CD4-positive, alpha-beta T cell treated with Interleukin-10 for 1 hour (primary cell): ENCODE measurements around the gene STAT5A.
A peak's percentile ranks its signal among the peaks of the same experiment; 100 is the strongest.
"Not testable (repeated sequence)": the region's sequence is repeated elsewhere in the genome, so short reads cannot be mapped to it uniquely, and the experiment has no call there.

Experiments used
- DNase-seq: peaks from one replicate; pipeline ENCODE4 v3.0.0-alpha.2; 2020

Gene STAT5A

DNA sequence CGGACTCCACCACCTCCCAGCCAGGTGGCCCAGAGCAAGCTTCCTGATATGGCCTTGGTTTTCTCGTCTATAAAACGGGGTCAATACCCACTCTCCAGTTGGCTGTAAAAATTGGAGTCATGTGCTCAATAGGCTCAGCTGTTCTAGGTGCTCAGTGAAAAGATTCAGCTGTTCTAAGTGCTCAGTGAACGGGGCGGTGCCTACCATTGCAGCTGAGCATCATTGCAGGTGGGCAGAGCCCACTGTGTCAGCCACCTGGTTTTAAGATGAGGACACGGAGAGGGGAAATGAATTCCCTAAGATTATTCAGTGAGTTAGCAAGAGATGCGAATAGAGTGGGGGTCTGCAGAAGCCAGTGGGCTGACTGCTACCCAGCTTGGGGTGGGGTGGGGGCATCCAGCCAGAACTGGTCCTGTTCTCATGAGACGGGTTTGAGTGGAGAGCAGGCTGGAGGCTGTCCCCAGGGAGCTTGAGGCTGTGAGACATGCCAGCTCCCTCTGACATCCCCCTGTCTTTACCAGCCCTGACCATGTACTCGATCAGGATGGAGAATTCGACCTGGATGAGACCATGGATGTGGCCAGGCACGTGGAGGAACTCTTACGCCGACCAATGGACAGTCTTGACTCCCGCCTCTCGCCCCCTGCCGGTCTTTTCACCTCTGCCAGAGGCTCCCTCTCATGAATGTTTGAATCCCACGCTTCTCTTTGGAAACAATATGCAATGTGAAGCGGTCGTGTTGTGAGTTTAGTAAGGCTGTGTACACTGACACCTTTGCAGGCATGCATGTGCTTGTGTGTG, 21.9 kb downstream of the STAT5A start:
- no peak for DNase-seq

DNA sequence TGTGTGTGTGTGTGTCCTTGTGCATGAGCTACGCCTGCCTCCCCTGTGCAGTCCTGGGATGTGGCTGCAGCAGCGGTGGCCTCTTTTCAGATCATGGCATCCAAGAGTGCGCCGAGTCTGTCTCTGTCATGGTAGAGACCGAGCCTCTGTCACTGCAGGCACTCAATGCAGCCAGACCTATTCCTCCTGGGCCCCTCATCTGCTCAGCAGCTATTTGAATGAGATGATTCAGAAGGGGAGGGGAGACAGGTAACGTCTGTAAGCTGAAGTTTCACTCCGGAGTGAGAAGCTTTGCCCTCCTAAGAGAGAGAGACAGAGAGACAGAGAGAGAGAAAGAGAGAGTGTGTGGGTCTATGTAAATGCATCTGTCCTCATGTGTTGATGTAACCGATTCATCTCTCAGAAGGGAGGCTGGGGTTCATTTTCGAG, 22.5 kb downstream of the STAT5A start:
- no peak for DNase-seq

DNA sequence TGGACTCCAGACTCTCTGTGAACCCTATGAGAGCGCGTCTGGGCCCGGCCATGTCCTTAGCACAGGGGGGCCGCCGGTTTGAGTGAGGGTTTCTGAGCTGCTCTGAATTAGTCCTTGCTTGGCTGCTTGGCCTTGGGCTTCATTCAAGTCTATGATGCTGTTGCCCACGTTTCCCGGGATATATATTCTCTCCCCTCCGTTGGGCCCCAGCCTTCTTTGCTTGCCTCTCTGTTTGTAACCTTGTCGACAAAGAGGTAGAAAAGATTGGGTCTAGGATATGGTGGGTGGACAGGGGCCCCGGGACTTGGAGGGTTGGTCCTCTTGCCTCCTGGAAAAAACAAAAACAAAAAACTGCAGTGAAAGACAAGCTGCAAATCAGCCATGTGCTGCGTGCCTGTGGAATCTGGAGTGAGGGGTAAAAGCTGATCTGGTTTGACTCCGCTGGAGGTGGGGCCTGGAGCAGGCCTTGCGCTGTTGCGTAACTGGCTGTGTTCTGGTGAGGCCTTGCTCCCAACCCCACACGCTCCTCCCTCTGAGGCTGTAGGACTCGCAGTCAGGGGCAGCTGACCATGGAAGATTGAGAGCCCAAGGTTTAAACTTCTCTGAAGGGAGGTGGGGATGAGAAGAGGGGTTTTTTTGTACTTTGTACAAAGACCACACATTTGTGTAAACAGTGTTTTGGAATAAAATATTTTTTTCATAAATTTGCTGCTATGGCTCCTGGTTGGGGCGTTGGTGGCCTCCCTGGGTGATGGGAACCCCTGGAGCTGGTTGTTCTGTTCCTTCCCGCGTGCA, 23.1 kb downstream of the STAT5A start:
- DNase-seq, result no peak

DNA sequence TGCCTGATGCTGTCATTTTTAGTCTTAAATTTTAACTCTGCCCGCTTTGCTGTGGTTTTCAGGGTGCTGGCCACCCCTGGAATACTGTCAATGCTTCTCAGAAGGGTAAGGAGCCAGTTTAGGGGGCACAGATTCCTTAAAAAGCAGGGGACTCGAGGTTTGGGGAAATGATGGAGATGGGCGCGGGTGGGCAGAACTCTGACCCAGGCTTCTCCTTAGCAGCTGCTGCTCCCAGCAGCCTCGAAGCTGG, 23.7 kb downstream of the STAT5A start:
- DNase-seq, result no peak

DNA sequence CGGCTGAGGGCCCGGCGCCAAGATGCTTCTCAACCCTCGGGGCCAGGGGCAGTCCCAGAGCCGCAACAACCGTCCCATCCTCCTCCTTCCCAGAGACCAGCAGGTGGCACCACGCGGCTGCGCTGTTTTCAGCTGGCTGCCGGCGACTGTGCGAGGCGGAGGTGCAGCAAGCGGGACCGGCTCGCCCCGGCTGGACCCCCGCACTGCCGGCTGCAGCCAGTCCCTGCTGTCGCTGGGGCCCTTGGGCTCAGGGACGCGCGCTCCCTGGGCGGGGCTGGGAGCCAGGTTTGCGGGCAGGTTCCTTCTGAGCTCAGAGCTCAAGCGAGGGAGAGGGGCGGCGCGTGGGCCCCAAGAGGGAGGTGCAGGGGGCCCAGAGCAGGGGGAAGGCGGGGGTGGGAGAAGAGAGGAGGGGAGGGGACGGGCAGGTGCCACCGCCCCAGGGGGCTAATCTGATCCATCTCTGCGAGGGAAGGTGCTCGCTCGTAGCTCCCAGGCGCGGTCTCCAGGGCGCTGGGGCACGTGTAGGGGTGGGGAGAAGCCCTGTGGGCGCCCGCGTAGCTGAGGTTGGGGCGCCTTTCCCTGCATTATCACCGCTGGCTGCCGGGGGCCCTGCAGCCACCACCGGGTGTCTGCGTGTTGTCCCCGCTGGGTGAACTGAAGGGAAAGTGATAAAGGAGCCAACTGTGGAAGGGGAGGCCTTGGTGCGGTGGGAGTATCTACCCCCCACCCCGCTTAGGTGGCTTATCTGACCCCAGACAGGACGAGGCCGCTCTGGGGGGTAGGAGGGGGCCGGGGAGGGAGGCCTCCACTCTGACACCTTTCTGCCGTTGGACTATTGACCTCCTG, 24.2 kb downstream of the STAT5A start:
- DNase-seq, result peak; percentile 80

DNA sequence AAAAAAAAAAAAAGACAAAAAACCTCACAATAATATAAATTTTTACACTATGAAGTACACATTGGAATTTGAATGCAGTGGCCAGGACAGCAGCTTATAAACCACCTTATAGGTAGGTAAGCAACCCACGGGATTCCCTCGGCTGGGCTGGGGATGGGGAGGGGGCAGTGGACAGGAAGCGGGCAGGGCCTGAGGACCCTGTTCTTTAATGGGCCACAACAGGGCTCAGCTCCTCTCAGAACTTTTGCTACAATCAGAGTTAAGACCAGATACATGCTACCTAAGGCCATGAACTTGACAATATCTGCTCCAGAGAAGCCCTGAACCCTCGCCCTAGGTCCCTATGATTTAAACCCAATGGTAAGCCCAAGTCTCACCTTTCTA, 25.1 kb downstream of the STAT5A start:
- no peak for DNase-seq

DNA sequence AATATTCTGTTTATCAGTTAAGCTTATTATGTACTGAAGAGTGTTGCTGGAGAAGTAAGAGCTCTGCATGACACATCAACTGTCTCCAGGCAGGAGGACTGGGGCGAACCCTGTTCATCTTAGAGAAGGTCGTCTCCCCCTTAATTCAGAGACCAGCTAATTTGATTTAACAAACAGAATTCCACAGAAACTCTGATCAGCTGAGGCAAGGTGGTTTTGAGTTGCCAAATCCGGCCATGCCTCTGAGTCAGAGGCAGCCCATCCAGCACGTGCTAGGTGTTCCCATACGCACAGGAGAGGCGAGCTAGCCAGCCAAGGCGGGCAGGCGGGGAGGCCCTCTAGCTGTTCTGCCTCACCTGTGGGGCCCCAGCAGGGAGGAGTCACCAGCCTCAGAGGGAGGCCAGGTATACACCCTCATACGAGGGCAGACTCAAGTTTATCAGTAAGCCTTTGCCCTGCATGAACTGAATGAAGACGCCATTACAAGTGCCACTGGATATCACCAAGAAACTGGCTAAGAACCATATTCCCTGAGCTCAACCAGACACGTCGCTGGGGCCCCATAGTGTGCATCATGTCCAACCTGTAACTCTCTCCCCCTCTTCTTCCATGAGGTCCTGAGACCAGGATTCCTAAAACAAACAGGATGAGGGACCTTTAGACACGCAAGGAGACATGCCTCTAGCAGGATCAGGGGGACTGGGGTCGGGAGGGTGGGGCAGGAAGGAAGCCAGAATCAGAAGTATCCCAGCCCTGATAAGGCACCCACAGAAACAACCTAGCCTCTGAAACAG, 25.7 kb downstream of the STAT5A start:
- peak; percentile 28 for DNase-seq

DNA sequence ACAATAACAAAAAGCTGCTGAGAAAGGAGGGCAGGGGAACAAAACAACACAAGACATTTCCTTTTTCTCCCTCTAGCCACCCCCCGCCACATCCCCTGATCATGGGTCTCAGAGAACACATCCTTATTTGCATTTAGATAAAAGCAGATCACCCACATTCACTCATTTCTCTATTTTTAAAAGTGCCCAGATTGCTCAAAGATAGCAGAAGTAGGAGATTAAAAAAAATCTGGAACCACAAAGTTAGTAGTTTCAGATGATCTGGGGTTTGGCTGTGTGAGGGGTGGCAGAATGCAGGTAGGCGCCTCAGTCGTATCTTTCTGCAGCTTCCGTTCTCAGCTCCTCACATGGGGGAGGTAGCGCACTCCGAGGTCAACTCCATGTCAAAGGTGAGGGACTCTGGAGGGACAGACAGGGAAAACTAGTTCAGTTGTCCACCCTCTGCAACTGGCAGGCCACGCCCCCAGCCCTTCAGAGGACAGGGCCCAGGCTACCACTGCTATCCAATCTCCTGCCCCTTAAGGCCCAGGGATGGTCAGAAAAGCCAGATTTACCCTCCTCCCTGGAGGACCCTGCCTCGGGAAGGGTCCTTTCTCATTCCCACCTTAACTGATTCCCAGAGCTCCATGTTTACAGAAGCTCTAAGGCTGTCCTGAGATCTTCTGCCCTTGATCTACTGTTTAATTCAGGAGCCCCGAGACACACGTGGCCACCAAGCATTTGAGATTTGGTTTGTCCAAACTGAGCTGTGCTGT, 27.3 kb downstream of the STAT5A start:
- peak; percentile 35 for DNase-seq

DNA sequence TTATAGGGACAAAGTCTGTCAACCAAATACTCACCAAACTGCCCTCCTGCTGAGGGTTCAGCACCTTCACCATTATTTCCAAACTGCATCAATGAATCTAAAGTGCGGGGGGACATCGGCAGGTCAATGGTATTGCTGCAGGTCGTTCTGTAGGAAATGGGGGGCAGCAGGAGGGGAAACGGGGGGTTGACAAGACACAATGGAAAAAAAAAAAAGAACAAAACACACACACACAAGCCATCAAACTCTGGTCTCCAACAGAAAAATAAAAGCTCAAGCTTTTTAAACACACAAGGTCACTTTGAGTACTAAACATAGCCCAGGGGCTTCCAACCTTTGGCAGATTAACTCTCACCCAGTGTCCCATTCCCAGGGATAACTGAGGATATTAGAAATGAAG, 28.5 kb downstream of the STAT5A start:
- DNase-seq, result no peak

DNA sequence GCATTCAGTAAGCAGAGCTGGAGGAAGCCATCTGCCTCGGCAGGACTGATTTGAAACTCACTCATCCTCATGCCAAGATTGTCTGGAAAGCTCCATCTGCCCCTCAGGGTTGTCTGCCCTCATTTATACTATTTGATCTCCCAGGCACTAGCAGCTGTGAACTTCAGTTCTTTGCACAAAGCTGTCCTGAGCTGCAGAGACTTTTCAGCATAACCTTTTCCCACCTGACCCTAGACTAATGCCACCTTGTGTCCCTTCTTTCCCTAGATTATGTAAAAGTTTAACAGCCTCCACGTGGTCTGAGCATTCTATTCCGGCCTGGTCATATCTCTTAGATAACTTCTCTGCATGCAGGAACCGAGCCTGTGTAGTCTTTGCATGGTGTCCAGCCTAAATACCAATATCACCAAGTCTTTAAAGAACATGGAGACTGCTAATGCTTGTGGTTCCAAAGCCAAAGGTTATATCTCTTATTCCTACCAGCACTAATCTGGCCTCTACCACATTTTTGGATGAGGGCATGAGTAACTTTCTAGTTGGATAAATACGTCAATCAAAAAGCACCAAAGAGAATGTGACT, 29.1 kb downstream of the STAT5A start:
- DNase-seq, result no peak

DNA sequence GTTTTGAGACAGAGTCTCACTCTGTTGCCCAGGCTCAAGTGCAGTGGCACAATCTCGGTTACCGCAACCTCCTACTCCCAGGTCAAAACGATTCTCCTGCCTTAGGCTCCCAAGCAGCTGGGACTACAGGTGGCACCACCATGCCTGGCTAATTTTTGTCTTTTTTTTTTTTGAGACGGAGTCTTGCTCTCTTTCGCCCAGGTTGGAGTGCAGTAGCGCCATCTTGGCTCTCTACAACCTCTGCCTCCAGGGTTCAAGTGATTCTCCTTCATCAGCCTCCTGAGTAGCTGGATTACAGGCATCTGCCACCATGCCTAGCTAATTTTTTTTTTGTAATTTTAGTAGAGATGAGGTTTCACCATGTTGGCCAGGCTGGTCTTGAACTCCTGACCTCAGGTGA, 29.7 kb downstream of the STAT5A start:
- DNase-seq, result not testable (repeated sequence)

DNA sequence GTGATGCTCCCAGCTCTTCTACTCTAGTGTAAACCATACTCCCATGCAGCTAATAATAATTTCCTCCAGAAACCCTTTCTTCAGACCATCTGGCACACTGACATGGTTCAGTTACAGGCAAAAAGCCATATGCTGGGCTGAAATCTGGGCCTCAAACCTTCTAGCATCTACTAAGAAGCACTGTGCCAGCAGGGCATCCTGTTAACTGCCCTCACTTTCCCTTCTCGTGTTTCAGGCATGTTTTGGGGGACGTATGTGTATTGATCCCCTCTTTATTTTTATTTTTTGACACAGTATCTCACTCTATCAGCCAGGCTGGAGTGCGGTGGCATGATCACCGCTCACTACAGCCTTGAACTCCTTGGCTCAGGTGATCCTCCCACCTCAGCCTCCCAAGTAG, 33.3 kb downstream of the STAT5A start:
- no peak for DNase-seq

DNA sequence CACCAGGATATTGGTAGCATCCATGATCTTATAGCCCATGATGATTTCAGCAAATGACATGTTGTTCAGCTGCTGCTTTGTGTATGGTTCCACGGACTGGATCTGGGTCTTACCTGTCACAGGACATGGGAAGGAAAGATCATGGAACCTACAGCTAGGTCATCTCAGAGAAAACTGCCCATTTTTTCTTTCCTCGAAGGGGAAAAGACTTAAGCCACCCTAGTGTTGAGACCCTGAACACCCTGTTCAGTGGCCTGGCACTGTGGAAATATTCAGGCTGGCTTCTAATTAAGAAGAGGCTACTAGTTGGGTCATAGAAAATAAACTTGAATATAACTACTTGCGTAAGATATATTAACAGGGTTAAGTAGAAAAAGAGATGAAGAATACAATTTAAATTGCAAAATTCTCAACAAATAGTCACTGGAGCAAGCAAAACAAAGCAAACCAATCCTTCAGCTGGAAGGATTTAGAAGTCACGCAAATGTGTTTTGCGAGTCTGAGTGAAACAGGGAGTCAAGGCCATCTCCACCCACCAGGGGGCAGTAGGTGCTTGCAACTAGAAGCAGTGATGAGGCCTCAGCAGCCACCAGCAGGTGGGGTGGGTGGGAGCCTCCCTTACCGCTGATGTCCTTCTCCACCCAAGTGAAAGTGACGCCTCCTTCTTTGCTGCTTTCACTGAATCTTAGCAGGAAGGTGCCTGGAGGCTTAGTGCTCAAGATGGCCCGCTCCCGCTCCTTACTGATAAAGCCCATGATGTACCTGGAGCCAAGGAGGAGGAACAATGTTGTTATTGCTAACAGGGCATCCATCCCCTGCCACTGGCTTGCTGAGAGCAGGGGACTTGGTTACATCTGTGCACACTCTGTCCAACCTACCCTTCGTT, 34.3 kb downstream of the STAT5A start:
- peak; percentile 93 for DNase-seq

DNA sequence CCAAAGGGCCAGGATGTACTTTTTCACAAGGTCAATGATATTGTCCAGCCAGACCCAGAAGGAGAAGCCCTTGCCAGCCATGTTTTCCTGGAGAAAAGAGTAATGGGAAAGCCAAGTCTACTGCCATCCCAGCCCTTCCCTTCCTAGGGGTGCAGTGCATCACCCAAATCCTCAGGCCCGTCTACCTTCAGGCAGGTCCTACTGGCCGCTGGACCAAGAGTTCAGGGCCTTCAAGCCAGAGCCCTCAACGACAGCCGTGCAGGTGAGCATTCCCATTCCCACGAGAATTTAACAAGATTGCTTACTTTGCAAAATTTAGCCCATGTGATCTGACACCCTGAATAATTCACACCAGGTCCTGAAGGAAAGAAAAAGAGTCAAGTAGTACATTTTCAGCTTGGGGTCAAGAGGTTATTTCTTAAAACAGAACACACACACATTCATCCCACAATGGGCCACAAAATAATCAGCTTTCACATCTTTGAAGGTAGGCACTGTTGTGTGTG, 35.0 kb downstream of the STAT5A start:
- DNase-seq, result no peak

DNA sequence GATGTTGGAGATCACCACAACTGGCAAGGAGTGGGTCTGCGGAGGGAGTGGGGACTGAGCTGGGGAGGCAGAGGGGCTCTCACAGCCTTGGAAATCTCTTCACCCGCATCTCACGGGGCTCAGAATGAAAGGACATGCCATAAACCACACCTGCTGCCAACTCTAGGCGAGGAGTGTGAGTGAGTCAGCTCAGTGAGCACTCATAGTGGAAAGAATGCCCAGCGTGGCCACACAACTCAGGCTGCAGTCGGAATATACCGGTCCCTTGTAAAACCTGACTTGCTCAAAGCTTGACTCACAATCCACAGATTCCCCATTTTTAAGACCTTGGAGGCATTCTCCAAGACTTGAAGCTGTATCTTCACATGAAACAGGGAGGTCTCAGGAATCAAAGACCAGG, 36.7 kb downstream of the STAT5A start:
- DNase-seq, result no peak

DNA sequence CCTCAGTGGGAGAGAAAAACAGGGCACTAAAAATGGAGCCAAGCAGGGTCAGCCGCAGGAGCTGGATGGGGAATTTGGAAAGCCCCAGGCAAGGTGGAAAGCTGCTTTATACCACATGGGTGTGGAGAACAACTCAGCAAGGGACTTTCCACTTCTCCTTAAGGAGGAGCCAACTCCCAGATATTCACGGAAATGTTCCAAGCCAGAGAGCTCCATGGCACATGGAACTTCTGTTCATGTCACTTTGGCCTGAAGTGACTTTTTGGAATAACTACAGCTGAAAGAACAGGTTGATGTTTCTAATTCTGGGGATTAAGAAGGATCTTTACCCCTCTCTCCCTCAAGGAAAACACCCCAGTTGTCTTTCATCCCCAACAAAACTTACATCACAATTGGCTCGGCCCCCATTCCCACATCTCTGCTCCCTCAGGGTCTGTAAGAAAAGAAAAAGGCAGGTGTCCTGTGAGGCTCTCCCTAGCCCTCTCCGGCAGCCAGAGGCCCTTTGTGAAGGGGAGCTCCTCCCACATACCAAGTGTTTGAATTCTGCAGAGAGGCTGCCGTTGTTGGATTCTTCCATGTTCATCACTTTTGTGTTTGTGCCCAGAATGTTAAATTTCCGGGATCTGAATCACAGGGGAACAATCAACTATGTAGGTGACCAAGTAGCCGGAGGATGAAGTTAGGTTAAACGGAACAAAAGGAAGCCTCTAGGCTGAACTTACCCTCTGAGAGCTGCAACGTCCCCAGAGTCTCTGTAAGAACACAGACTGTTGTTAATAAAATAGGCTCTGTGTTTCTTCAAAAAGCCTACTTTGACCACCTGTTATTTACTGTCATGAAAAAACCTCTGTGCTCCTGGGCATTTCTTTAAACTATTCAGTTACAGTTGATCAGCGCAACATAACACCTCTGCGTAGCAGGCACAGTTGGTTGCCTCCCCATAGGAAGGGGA, 41.0 kb downstream of the STAT5A start:
- no peak for DNase-seq

DNA sequence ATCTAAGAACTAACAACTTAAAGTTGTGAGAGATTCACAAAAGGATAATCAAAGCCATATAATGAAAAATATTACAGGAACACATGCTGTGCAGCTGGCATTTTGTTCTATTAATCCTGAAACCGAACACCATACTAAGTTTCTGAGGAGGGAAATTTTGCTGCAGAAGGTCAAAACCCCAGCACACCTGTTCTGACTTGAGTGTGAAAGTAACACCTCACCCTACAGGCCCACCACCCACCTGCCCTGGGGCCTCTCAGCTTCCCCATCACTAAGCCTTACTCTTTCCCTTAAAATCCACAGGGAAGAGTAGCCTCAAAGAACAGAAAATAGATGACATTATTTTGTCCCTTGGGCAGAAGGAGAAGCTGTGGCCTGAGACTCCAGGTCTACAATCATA, 44.8 kb downstream of the STAT5A start:
- no peak for DNase-seq

DNA sequence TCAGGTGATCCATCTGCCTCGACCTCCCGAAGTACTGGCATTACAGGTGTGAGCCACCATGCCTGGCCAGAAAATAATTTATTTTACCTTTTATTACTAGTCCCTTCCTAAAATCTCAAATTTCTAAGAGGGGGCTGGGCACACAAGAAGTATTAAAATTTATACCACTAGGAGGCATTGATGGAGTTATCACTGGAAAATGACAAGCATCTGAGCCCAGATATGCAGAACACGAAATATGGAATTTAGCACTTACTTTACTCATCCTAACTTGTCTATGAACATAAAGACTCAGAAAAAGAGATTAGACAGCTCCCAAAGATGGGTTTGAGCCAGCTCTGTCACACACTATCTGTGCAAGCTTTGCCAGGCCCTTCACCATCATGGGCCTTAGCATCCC, 46.4 kb downstream of the STAT5A start:
- DNase-seq, result no peak

DNA sequence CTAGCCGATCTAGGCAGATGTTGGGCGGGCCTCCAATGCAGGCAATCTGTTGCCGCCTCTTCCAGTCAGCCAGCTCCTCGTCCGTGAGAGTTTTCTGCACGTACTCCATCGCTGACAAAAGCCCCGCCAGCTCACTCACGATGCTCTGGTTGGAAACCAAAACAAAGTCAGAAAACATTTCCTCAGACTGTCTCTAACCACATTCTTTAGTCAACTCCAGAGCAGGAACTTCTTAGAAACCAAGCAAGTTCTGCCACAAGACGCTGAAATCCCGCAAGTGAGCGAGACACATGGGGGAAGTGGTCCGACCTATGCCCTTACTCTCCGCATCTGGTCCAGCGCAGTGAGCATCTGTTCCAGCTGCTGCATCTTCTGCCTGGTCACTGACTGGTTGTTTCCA, 49.1 kb downstream of the STAT5A start:
- DNase-seq, result peak; percentile 81
